Measurements from ENCODE around the gene AKAP10.

GRCh38 chr17:19933628-19934027, 44.0 kb downstream of the AKAP10 start:
- TF ChIP-seq CTCF (IDR thresholded peaks at IDR 0.05), result no peak
- TF ChIP-seq EP300 (IDR thresholded peaks at IDR 0.05), result no peak
